Mucosa of descending colon (tissue), 3 donors: ENCODE results near the gene UNKL. TPM values are rescaled to one million over a fixed set of nuclear protein-coding genes. Genes with fewer than 3 reads are reported as not detected.

Experiments
- ATAC-seq: fragments of 200-7000 bp; cut with Tn5 transposase; one replicate; pipeline ENCODE4 v1.9.1; 2020; ENCODE audit warnings: mild to moderate bottlenecking, moderate library complexity
- DNase-seq, 3 donors: peaks; one replicate each; pipeline ENCODE4 v3.0.0-alpha.2; 2020
- H3K36me3 ChIP-seq: fragments of 200-600 bp; one replicate; pipeline ENCODE4 v1.8.0; 2021; ENCODE audit warnings: low read depth, mild to moderate bottlenecking
- H3K4me1 ChIP-seq: fragments of 200-600 bp; one replicate; pipeline ENCODE4 v1.8.0; 2021; ENCODE audit warnings: low read depth, mild to moderate bottlenecking
- H3K4me3 ChIP-seq: fragments of 200-600 bp; one replicate; pipeline ENCODE4 v1.8.0; 2021; ENCODE audit warnings: mild to moderate bottlenecking
- H3K9me3 ChIP-seq: fragments of 200-600 bp; one replicate; pipeline ENCODE4 v1.8.0; 2021; ENCODE audit warnings: mild to moderate bottlenecking
- CTCF ChIP-seq: fragments of 200-600 bp; IDR thresholded peaks from one replicate; pipeline ENCODE4 v1.8.0; 2022; ENCODE audit warnings: antibody characterized with exemption, mild to moderate bottlenecking
- intact Hi-C, 2 donors: fragments of 100-400 bp; cut with DNase I in 1 of 2; cut with micrococcal nuclease in 1 of 2; formaldehyde crosslinking; loops; one replicate each; pipeline versions ENCODE4 v1.11.0 to v1.11.1; 2022; cut with DNase I, micrococcal nuclease
- total RNA-seq, 3 donors: library from RNA; stranded (reverse); fragmentation: NEBNext Ultra II Directional in 2 of 3; extraction: Animal tissue kit (Norgen Biotek cat#: 25700) in 2 of 3; gene quantifications; one replicate each; pipeline versions ENCODE4 v1.2.1 to v1.2.4, GENCODE V29; 2021 to 2023
- donor health status: DM: no; HTN: no; CAD: no; lungs with moderate emphysema.
- donor health status: DM: no; HTN: no; CAD: no.
- donor health status: DM: no; HTN: yes; CAD: no.

The UNKL gene
- total RNA-seq, 3 donors from 2014 or later = 16.2 to 36.5 (median 28.2) TPM

GRCh38 chr16:1324286-1324826 is 90.1 kb downstream of the UNKL start:
- TF ChIP-seq CTCF = no peak

GRCh38 chr16:1323296-1324239 is 90.9 kb downstream of the UNKL start:
- TF ChIP-seq CTCF = no peak
- Histone ChIP-seq H3K36me3 (peaks cover 21% of the 10 kb centered on the region), H3K4me3 (no peak overlapping the region), H3K9me3 (no peaks in the 10 kb centered on the region), H3K4me1 (no peaks in the 10 kb centered on the region)
- ATAC-seq = no peak
- intact Hi-C loops = no loop called here
- DNase-seq = no peak

More at GRCh38 chr16:1324286-1324826, 90.1 kb downstream of the UNKL start:
- Histone ChIP-seq H3K9me3 (no peaks in the 10 kb centered on the region), H3K36me3 (peaks cover 14% of the 10 kb centered on the region), H3K4me3 (no peak overlapping the region), H3K4me1 (no peaks in the 10 kb centered on the region)
- ATAC-seq (no peak), DNase-seq (no peak)
- intact Hi-C loops = no loop called here

GRCh38 chr16:1322407-1322806 is 92.1 kb downstream of the UNKL start:
- Histone ChIP-seq H3K9me3 (no peaks in the 10 kb centered on the region), H3K4me1 (no peaks in the 10 kb centered on the region), H3K36me3 (peaks cover 31% of the 10 kb centered on the region), H3K4me3 (no peak overlapping the region)
- TF ChIP-seq CTCF = no peak
- intact Hi-C loops = no loop called here
- ATAC-seq = no peak
- no peak for DNase-seq

GRCh38 chr16:1320658-1321240 is 93.8 kb downstream of the UNKL start:
- H3K9me3 ChIP-seq = no peaks in the 10 kb centered on the region
- no peaks in the 10 kb centered on the region for H3K4me1 ChIP-seq
- intact Hi-C loops = no loop called here
- H3K4me3 ChIP-seq = no peak overlapping the region
- no peak for TF ChIP-seq CTCF
- ATAC-seq = no peak
- DNase-seq = no peak
- peaks cover 47% of the 10 kb centered on the region for H3K36me3 ChIP-seq

GRCh38 chr16:1320097-1320496 is 94.4 kb downstream of the UNKL start:
- ATAC-seq (no peak), DNase-seq (no peak)
- H3K4me1 ChIP-seq = no peaks in the 10 kb centered on the region
- no peak for TF ChIP-seq CTCF
- no peaks in the 10 kb centered on the region for H3K9me3 ChIP-seq
- no peak overlapping the region for H3K4me3 ChIP-seq
- intact Hi-C loops = no loop called here
- peaks cover 50% of the 10 kb centered on the region for H3K36me3 ChIP-seq
